GM13976 (cell line): ENCODE measurements around the gene RAD21L1.

ENCODE experiments used
- DNase-seq: peaks from one replicate; pipeline ENCODE4 v3.0.0; 2012; ENCODE audit warnings: low spot score
- CTCF ChIP-seq: IDR thresholded peaks from 2 replicates; pipeline ENCODE4 v1.5.1; 2012; ENCODE audit warnings: borderline replicate concordance, mild to moderate bottlenecking; ENCODE audit not compliant: insufficient read depth; ENCODE audit errors: extremely low read depth, missing control alignments, control extremely low read depth
- in situ Hi-C: fragments of 300-500 bp; cut with MboI; formaldehyde crosslinking; loops from one replicate; pipeline ENCODE4 v1.12.0; 2022; ENCODE audit warnings: low sequenced_read_pairs, mixed read lengths, inconsistent platforms; ENCODE audit not compliant: unreplicated experiment

Gene RAD21L1

GRCh38 chr20:1224205-1224890 lies 1.5 kb upstream of the RAD21L1 start:
- in situ Hi-C loops: no loop called here
- TF ChIP-seq CTCF: no peak
- DNase-seq: no peak

GRCh38 chr20:1225263-1225782 lies 521 bp upstream of the RAD21L1 start:
- in situ Hi-C loops: no loop called here

GRCh38 chr20:1229541-1229940 lies 3.7 kb downstream of the RAD21L1 start:
- no peak for TF ChIP-seq CTCF
- DNase-seq: no peak
- in situ Hi-C loops: no loop called here

More at GRCh38 chr20:1225263-1225782, 521 bp upstream of the RAD21L1 start:
- no peak for DNase-seq
- TF ChIP-seq CTCF: no peak

GRCh38 chr20:1232286-1233111 lies 6.7 kb downstream of the RAD21L1 start:
- no peak for TF ChIP-seq CTCF
- DNase-seq: peak; percentile 12
- in situ Hi-C loops: no loop called here

GRCh38 chr20:1240549-1240948 lies 14.7 kb downstream of the RAD21L1 start:
- DNase-seq: no peak
- in situ Hi-C loops: no loop called here
- no peak for TF ChIP-seq CTCF

GRCh38 chr20:1241456-1241855 lies 15.6 kb downstream of the RAD21L1 start:
- TF ChIP-seq CTCF: no peak
- DNase-seq: no peak
- in situ Hi-C loops: no loop called here
